Peyer's patch (tissue), 4 donors: Measurements from ENCODE around the gene ATOH7.

ENCODE experiments used
- POLR2A ChIP-seq, 2 donors: fragments of 450-650 bp; IDR thresholded peaks; one replicate each; pipeline ENCODE4 v1.5.1; 2017; ENCODE audit warnings: antibody characterized with exemption in 2 of 2, mild to moderate bottlenecking in 2 of 2, moderate library complexity in 2 of 2
- TF ChIP-seq, protein P1 (sequence below), 6 experiments: fragments of 450-650 bp in 4 of 6; fragments of 200-600 bp in 2 of 6; sonication (generic) in 1 of 6; IDR thresholded peaks; one replicate each; pipeline ENCODE4 v1.5.1; 2017 to 2019; ENCODE audit warnings: antibody characterized with exemption in 6 of 6, mild to moderate bottlenecking in 3 of 6, moderate library complexity in 1 of 6

DNA sequence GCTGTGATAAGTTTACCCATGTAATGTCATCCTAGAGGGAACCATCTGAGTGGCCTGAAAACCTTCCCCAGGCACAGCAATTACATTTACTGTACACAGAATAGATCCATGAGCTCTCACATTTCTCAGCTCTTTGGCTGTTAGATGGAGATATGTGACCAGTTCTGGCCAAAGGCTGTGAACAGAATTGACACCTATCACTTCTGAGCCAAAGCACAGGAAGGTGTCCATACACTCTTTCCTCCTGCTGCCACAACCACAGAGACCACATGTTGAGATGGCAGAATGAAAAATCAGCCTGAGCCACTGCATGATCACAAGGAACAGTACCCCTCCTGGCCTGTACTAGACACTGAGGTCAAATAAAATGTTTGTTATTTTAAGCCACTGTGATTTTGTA lies 44.3 kb upstream of the ATOH7 start:
- TF ChIP-seq POLR2A (IDR thresholded peaks at IDR 0.05): no peak
- TF ChIP-seq, protein P1, sequence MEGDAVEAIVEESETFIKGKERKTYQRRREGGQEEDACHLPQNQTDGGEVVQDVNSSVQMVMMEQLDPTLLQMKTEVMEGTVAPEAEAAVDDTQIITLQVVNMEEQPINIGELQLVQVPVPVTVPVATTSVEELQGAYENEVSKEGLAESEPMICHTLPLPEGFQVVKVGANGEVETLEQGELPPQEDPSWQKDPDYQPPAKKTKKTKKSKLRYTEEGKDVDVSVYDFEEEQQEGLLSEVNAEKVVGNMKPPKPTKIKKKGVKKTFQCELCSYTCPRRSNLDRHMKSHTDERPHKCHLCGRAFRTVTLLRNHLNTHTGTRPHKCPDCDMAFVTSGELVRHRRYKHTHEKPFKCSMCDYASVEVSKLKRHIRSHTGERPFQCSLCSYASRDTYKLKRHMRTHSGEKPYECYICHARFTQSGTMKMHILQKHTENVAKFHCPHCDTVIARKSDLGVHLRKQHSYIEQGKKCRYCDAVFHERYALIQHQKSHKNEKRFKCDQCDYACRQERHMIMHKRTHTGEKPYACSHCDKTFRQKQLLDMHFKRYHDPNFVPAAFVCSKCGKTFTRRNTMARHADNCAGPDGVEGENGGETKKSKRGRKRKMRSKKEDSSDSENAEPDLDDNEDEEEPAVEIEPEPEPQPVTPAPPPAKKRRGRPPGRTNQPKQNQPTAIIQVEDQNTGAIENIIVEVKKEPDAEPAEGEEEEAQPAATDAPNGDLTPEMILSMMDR (IDR thresholded peaks at IDR 0.05): no peak
